RWPE2 (cell line): ENCODE results near the gene SETD2.
A peak's percentile ranks its signal among the peaks of the same experiment; 100 is the strongest.

Source experiments
- ATAC-seq: fragments of 200-7000 bp; cut with Tn5 transposase; 3 replicates; pipeline ENCODE4 v1.9.1; 2021; ENCODE audit warnings: low read depth
- DNase-seq: peaks from one replicate; pipeline ENCODE4 v3.0.0-alpha.2; 2020; ENCODE audit warnings: low spot score
- H3K27ac ChIP-seq: fragments of 450-650 bp; 2 replicates; pipeline ENCODE4 v1.5.1; 2017; ENCODE audit warnings: mild to moderate bottlenecking; ENCODE audit not compliant: poor library complexity, severe bottlenecking
- H3K27me3 ChIP-seq: fragments of 250-450 bp; sonication (Bioruptor Pico); 2 replicates; pipeline ENCODE4 v1.5.1; 2021; ENCODE audit warnings: mild to moderate bottlenecking, moderate library complexity; ENCODE audit not compliant: insufficient read depth, poor library complexity, severe bottlenecking
- H3K36me3 ChIP-seq: fragments of 250-450 bp; sonication (Bioruptor Pico); 2 replicates; pipeline ENCODE4 v1.5.1; 2020; ENCODE audit warnings: low read depth, mild to moderate bottlenecking, moderate library complexity
- H3K4me1 ChIP-seq: fragments of 250-450 bp; sonication (Bioruptor Pico); 2 replicates; pipeline ENCODE4 v1.5.1; 2021; ENCODE audit warnings: mild to moderate bottlenecking, moderate library complexity; ENCODE audit not compliant: insufficient read depth, poor library complexity, severe bottlenecking
- H3K4me3 ChIP-seq: fragments of 250-450 bp; sonication (Bioruptor Pico); 2 replicates; pipeline ENCODE4 v1.5.1; 2021; ENCODE audit warnings: mild to moderate bottlenecking, moderate library complexity; ENCODE audit not compliant: severe bottlenecking
- H3K9me3 ChIP-seq: fragments of 250-450 bp; sonication (Bioruptor Pico); 2 replicates; pipeline ENCODE4 v1.5.1; 2021; ENCODE audit warnings: mild to moderate bottlenecking, moderate library complexity; ENCODE audit not compliant: severe bottlenecking
- CTCF ChIP-seq: fragments of 450-650 bp; IDR thresholded peaks from one replicate; pipeline ENCODE4 v1.5.1; 2017; ENCODE audit warnings: mild to moderate bottlenecking, moderate library complexity; ENCODE audit not compliant: poor library complexity, severe bottlenecking

SETD2 gene

GRCh38 chr3:46994801-46995731 is 168.8 kb downstream of the SETD2 start:
- Histone ChIP-seq H3K4me1 (peaks cover 7% of the 10 kb centered on the region), H3K9me3 (no peaks in the 10 kb centered on the region), H3K4me3 (no peak overlapping the region), H3K27ac (no peak overlapping the region), H3K27me3 (no peaks in the 10 kb centered on the region), H3K36me3 (peaks cover 40% of the 10 kb centered on the region)
- TF ChIP-seq CTCF = no peak
- ATAC-seq (no peak), DNase-seq (peak; percentile 66)

- Histone ChIP-seq H3K4me1 (peaks cover 7% of the 10 kb centered on the region), H3K36me3 (peaks cover 34% of the 10 kb centered on the region), H3K9me3 (no peaks in the 10 kb centered on the region), H3K27ac (no peak overlapping the region), H3K27me3 (no peaks in the 10 kb centered on the region), H3K4me3 (no peak overlapping the region)
- ATAC-seq = no peak
- DNase-seq = no peak
- no peak for TF ChIP-seq CTCF
Measured at GRCh38 chr3:46993986-46994385, 169.9 kb downstream of the SETD2 start.

- H3K4me1 ChIP-seq = peaks cover 7% of the 10 kb centered on the region
- H3K9me3 ChIP-seq = no peaks in the 10 kb centered on the region
- no peak for TF ChIP-seq CTCF
- H3K36me3 ChIP-seq = peaks cover 31% of the 10 kb centered on the region
- no peak for DNase-seq
- ATAC-seq = no peak
- no peak overlapping the region for H3K4me3 ChIP-seq
- no peak overlapping the region for H3K27ac ChIP-seq
- H3K27me3 ChIP-seq = no peaks in the 10 kb centered on the region
Measured at GRCh38 chr3:46993292-46993691, 170.6 kb downstream of the SETD2 start.

- no peaks in the 10 kb centered on the region for H3K9me3 ChIP-seq
- TF ChIP-seq CTCF = no peak
- H3K4me3 ChIP-seq = no peak overlapping the region
- H3K4me1 ChIP-seq = peaks cover 13% of the 10 kb centered on the region
- DNase-seq (no peak), ATAC-seq (no peak)
- H3K27me3 ChIP-seq = no peaks in the 10 kb centered on the region
- no peak overlapping the region for H3K27ac ChIP-seq
- H3K36me3 ChIP-seq = peaks cover 23% of the 10 kb centered on the region
Measured at GRCh38 chr3:46992231-46992630, 171.7 kb downstream of the SETD2 start.
